Measurements from ENCODE around the gene TBXAS1.

Gene TBXAS1

GRCh38 chr7:140033779-140034363 is 204.8 kb downstream of the TBXAS1 start:
- peaks cover 21 to 35% of the 10 kb centered on the region in 2 donors for H3K36me3 ChIP-seq (ENCODE audit: control insufficient read depth in 1 of 2, insufficient read depth in 2 of 2, low read length in 2 of 2)

GRCh38 chr7:140034421-140034820 is 205.4 kb downstream of the TBXAS1 start:
- Histone ChIP-seq H3K4me3 (ENCODE audit: low read depth in 1 of 2, low read length in 2 of 2) (no peak overlapping the region), H3K36me3 (ENCODE audit: control insufficient read depth in 1 of 2, insufficient read depth in 2 of 2, low read length in 2 of 2) (peaks cover 21 to 35% of the 10 kb centered on the region in 2 donors)

More at GRCh38 chr7:140033779-140034363, 204.8 kb downstream of the TBXAS1 start:
- no peaks in the 10 kb centered on the region for H3K4me1 ChIP-seq (ENCODE audit: control insufficient read depth in 1 of 2, insufficient read depth in 2 of 2, low read length in 2 of 2)
- no peak overlapping the region for H3K4me3 ChIP-seq (ENCODE audit: low read depth in 1 of 2, low read length in 2 of 2)
- no peaks in the 10 kb centered on the region for H3K27me3 ChIP-seq (ENCODE audit: low read depth, low read length)
- no peaks in the 10 kb centered on the region for H3K9me3 ChIP-seq (ENCODE audit: control insufficient read depth in 1 of 2, low read length in 2 of 2)
- no peak overlapping the region for H3K27ac ChIP-seq (ENCODE audit: low read length)

GRCh38 chr7:140035400-140036223 is 206.5 kb downstream of the TBXAS1 start:
- H3K36me3 ChIP-seq (ENCODE audit: control insufficient read depth in 1 of 2, insufficient read depth in 2 of 2, low read length in 2 of 2), result peaks cover 21 to 38% of the 10 kb centered on the region in 2 donors
- no peaks in the 10 kb centered on the region for H3K9me3 ChIP-seq (ENCODE audit: control insufficient read depth in 1 of 2, low read length in 2 of 2)
- H3K4me1 ChIP-seq (ENCODE audit: control insufficient read depth in 1 of 2, insufficient read depth in 2 of 2, low read length in 2 of 2), result no peaks in the 10 kb centered on the region
- no peak overlapping the region for H3K4me3 ChIP-seq (ENCODE audit: low read depth in 1 of 2, low read length in 2 of 2)
- H3K27me3 ChIP-seq (ENCODE audit: low read depth, low read length), result no peaks in the 10 kb centered on the region
- no peak overlapping the region for H3K27ac ChIP-seq (ENCODE audit: low read length)

More at GRCh38 chr7:140034421-140034820, 205.4 kb downstream of the TBXAS1 start:
- Histone ChIP-seq H3K4me1 (ENCODE audit: control insufficient read depth in 1 of 2, insufficient read depth in 2 of 2, low read length in 2 of 2) (no peaks in the 10 kb centered on the region), H3K27me3 (ENCODE audit: low read depth, low read length) (no peaks in the 10 kb centered on the region), H3K27ac (ENCODE audit: low read length) (no peak overlapping the region), H3K9me3 (ENCODE audit: control insufficient read depth in 1 of 2, low read length in 2 of 2) (no peaks in the 10 kb centered on the region)

- H3K27ac ChIP-seq (ENCODE audit: low read length), result no peak overlapping the region
- H3K4me3 ChIP-seq (ENCODE audit: low read depth in 1 of 2, low read length in 2 of 2), result no peak overlapping the region
- H3K36me3 ChIP-seq (ENCODE audit: control insufficient read depth in 1 of 2, insufficient read depth in 2 of 2, low read length in 2 of 2), result peaks cover 24 to 39% of the 10 kb centered on the region in 2 donors
- H3K27me3 ChIP-seq (ENCODE audit: low read depth, low read length), result no peaks in the 10 kb centered on the region
- no peaks in the 10 kb centered on the region for H3K4me1 ChIP-seq (ENCODE audit: control insufficient read depth in 1 of 2, insufficient read depth in 2 of 2, low read length in 2 of 2)
- H3K9me3 ChIP-seq (ENCODE audit: control insufficient read depth in 1 of 2, low read length in 2 of 2), result no peaks in the 10 kb centered on the region
Measured at GRCh38 chr7:140036224-140036962, 207.3 kb downstream of the TBXAS1 start.

DNA sequence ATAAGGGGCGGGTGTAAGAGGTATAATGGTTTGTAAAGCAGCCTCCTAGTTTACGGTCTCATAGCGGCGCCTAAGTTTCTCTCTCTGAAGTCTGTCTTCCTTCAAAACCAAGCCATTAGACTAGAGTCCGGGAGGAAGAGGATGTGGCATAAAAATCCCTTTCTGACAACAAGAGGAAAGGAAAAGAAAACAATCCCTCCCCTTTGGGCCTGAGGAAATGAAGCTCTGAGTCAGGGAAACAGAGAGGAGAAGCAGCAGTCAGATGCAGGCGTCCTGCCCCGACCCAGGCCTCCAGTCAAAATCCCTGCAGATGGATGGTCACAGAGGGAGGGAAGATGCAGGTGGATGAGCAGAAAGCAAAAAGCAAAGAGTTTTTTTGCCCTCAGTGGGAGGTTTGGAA is 210.0 kb downstream of the TBXAS1 start:
- H3K27ac ChIP-seq (ENCODE audit: low read length), result no peak overlapping the region
- H3K36me3 ChIP-seq (ENCODE audit: control insufficient read depth in 1 of 2, insufficient read depth in 2 of 2, low read length in 2 of 2), result peaks cover 26 to 32% of the 10 kb centered on the region in 2 donors

GRCh38 chr7:140039896-140040295 is 210.8 kb downstream of the TBXAS1 start:
- Histone ChIP-seq H3K4me3 (ENCODE audit: low read depth in 1 of 2, low read length in 2 of 2) (no peak overlapping the region), H3K4me1 (ENCODE audit: control insufficient read depth in 1 of 2, insufficient read depth in 2 of 2, low read length in 2 of 2) (no peaks in the 10 kb centered on the region), H3K9me3 (ENCODE audit: control insufficient read depth in 1 of 2, low read length in 2 of 2) (no peaks in the 10 kb centered on the region), H3K27ac (ENCODE audit: low read length) (no peak overlapping the region), H3K36me3 (ENCODE audit: control insufficient read depth in 1 of 2, insufficient read depth in 2 of 2, low read length in 2 of 2) (peaks cover 25 to 30% of the 10 kb centered on the region in 2 donors), H3K27me3 (ENCODE audit: low read depth, low read length) (no peaks in the 10 kb centered on the region)

More for the DNA sequence above, 210.0 kb downstream of the TBXAS1 start:
- H3K4me1 ChIP-seq (ENCODE audit: control insufficient read depth in 1 of 2, insufficient read depth in 2 of 2, low read length in 2 of 2), result no peaks in the 10 kb centered on the region
- no peaks in the 10 kb centered on the region for H3K27me3 ChIP-seq (ENCODE audit: low read depth, low read length)
- H3K9me3 ChIP-seq (ENCODE audit: control insufficient read depth in 1 of 2, low read length in 2 of 2), result no peaks in the 10 kb centered on the region
- H3K4me3 ChIP-seq (ENCODE audit: low read depth in 1 of 2, low read length in 2 of 2), result no peak overlapping the region

GRCh38 chr7:140041659-140042385 is 212.8 kb downstream of the TBXAS1 start:
- Histone ChIP-seq H3K36me3 (ENCODE audit: control insufficient read depth in 1 of 2, insufficient read depth in 2 of 2, low read length in 2 of 2) (peaks cover 32 to 39% of the 10 kb centered on the region in 2 donors), H3K4me1 (ENCODE audit: control insufficient read depth in 1 of 2, insufficient read depth in 2 of 2, low read length in 2 of 2) (no peaks in the 10 kb centered on the region), H3K27me3 (ENCODE audit: low read depth, low read length) (no peaks in the 10 kb centered on the region), H3K9me3 (ENCODE audit: control insufficient read depth in 1 of 2, low read length in 2 of 2) (no peaks in the 10 kb centered on the region), H3K27ac (ENCODE audit: low read length) (no peak overlapping the region), H3K4me3 (ENCODE audit: low read depth in 1 of 2, low read length in 2 of 2) (no peak overlapping the region)

GRCh38 chr7:140042386-140042670 is 213.3 kb downstream of the TBXAS1 start:
- Histone ChIP-seq H3K9me3 (ENCODE audit: control insufficient read depth in 1 of 2, low read length in 2 of 2) (no peaks in the 10 kb centered on the region), H3K4me1 (ENCODE audit: control insufficient read depth in 1 of 2, insufficient read depth in 2 of 2, low read length in 2 of 2) (no peaks in the 10 kb centered on the region), H3K4me3 (ENCODE audit: low read depth in 1 of 2, low read length in 2 of 2) (no peak overlapping the region), H3K27me3 (ENCODE audit: low read depth, low read length) (no peaks in the 10 kb centered on the region), H3K27ac (ENCODE audit: low read length) (no peak overlapping the region), H3K36me3 (ENCODE audit: control insufficient read depth in 1 of 2, insufficient read depth in 2 of 2, low read length in 2 of 2) (peaks cover 31 to 38% of the 10 kb centered on the region in 2 donors)

DNA sequence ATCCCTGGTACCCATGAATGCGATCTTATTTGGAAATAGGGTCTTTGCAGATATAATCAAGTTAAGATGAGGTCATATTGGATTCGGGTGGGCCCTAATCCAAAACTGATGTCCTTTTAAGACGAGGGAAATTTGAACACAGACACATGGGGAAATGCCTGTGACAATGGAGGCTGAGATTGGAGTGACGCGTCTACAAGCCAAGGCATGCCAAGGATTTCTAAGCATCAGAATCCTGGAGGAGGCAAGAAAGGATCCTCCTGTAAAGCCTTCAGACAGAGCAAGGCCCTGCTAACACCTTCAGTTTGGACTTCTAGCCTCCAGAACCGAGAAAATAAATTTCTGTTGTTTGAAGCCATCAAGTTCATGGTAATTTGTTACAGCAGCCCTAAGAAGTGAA is 215.2 kb downstream of the TBXAS1 start:
- H3K36me3 ChIP-seq (ENCODE audit: control insufficient read depth in 1 of 2, insufficient read depth in 2 of 2, low read length in 2 of 2), result peaks cover 21 to 31% of the 10 kb centered on the region in 2 donors

GRCh38 chr7:140045697-140046096 is 216.6 kb downstream of the TBXAS1 start:
- H3K4me3 ChIP-seq (ENCODE audit: low read depth in 1 of 2, low read length in 2 of 2), result no peak overlapping the region
- no peaks in the 10 kb centered on the region for H3K27me3 ChIP-seq (ENCODE audit: low read depth, low read length)
- H3K4me1 ChIP-seq (ENCODE audit: control insufficient read depth in 1 of 2, insufficient read depth in 2 of 2, low read length in 2 of 2), result no peaks in the 10 kb centered on the region
- H3K27ac ChIP-seq (ENCODE audit: low read length), result no peak overlapping the region
- H3K9me3 ChIP-seq (ENCODE audit: control insufficient read depth in 1 of 2, low read length in 2 of 2), result no peaks in the 10 kb centered on the region
- H3K36me3 ChIP-seq (ENCODE audit: control insufficient read depth in 1 of 2, insufficient read depth in 2 of 2, low read length in 2 of 2), result peaks cover 21 to 26% of the 10 kb centered on the region in 2 donors

More for the DNA sequence above, 215.2 kb downstream of the TBXAS1 start:
- Histone ChIP-seq H3K27ac (ENCODE audit: low read length) (no peak overlapping the region), H3K4me1 (ENCODE audit: control insufficient read depth in 1 of 2, insufficient read depth in 2 of 2, low read length in 2 of 2) (no peaks in the 10 kb centered on the region), H3K9me3 (ENCODE audit: control insufficient read depth in 1 of 2, low read length in 2 of 2) (no peaks in the 10 kb centered on the region), H3K4me3 (ENCODE audit: low read depth in 1 of 2, low read length in 2 of 2) (no peak overlapping the region), H3K27me3 (ENCODE audit: low read depth, low read length) (no peaks in the 10 kb centered on the region)

DNA sequence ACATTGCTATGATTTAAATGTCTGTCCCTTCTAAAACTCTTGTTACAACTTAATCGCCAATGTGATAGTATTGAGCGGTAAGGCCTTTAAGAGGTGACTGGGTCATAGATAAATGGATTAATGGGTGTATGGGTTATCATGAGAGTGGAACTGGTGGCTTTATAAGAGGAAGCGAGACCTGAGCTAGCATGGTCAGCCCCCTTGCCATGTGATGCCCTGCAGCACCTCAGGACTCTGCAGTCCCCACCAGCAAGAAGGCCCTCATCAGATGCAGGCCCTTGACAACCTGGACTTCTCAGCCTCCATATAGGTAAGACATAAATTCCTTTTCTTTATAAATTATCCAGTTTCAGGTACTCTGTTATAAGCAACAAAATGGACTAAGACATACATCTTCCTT is 218.1 kb downstream of the TBXAS1 start:
- no peaks in the 10 kb centered on the region for H3K9me3 ChIP-seq (ENCODE audit: control insufficient read depth in 1 of 2, low read length in 2 of 2)
- H3K27me3 ChIP-seq (ENCODE audit: low read depth, low read length), result no peaks in the 10 kb centered on the region
- no peaks in the 10 kb centered on the region for H3K4me1 ChIP-seq (ENCODE audit: control insufficient read depth in 1 of 2, insufficient read depth in 2 of 2, low read length in 2 of 2)
- H3K36me3 ChIP-seq (ENCODE audit: control insufficient read depth in 1 of 2, insufficient read depth in 2 of 2, low read length in 2 of 2), result peaks cover 11 to 19% of the 10 kb centered on the region in 2 donors
- H3K27ac ChIP-seq (ENCODE audit: low read length), result no peak overlapping the region
- no peak overlapping the region for H3K4me3 ChIP-seq (ENCODE audit: low read depth in 1 of 2, low read length in 2 of 2)
